ENCODE data around the gene ELOB. TPM values are rescaled to one million over a fixed set of nuclear protein-coding genes. Genes with fewer than 3 reads are reported as not detected.

The ELOB gene
- total and polyA plus RNA-seq, 10 of the 15 experiments (the other 5 are each of a cell fraction or from before 2014, with no cell fraction given): 86.9 to 823 (median 263) TPM

GRCh38 chr16:2824626-2825025 is 47.5 kb upstream of the ELOB start:
- Histone ChIP-seq H3K4me3 (no peak overlapping the region), H3K9me3 (replicated peaks; ENCODE audit: control insufficient read depth, insufficient read depth, low read length) (no peaks in the 10 kb centered on the region), H3K4me1 (ENCODE audit: control insufficient read depth, insufficient read depth, low read length) (no peaks in the 10 kb centered on the region), H3K4me2 (ENCODE audit: control insufficient read depth, insufficient read depth) (no peak overlapping the region), H3K36me3 (ENCODE audit: control insufficient read depth in 2 of 2, insufficient read depth in 2 of 2, low read length in 1 of 2) (no peaks in the 10 kb centered on the region), H2AFZ (ENCODE audit: control insufficient read depth, low read depth, low read length) (no peak overlapping the region), H3K9ac (ENCODE audit: control insufficient read depth, insufficient read depth, low read length) (no peak overlapping the region), H3K27me3 (replicated peaks in 1 of 2; ENCODE audit: control insufficient read depth in 2 of 2, insufficient read depth in 2 of 2, low read length in 1 of 2) (0 out of 4 replicates have a peak, but pooled peaks cover 0 to 1% of the 10 kb centered on the region in 2 experiments), H3K27ac (ENCODE audit: control insufficient read depth, insufficient read depth) (no peak overlapping the region), H3K79me2 (ENCODE audit: control insufficient read depth, insufficient read depth, low read length) (no peaks in the 10 kb centered on the region), H4K20me1 (ENCODE audit: control insufficient read depth, insufficient read depth) (no peaks in the 10 kb centered on the region)
- intact Hi-C loops (cut with micrococcal nuclease; ENCODE audit: unreplicated experiment): no loop called here
- FAIRE-seq: no peak
- ATAC-seq: no peak
- DNase-seq (ENCODE audit: low read depth, low spot score): no peak
- WGBS (ENCODE audit: insufficient coverage, insufficient replicate concordance, low lambda C conversion rate, missing lambda C conversion rate): 58% methylated on average over 10 of the region's 10 CpGs
- TF ChIP-seq EGR1 (IDR thresholded peaks at IDR 0.05; ENCODE audit: borderline replicate concordance in 1 of 2, low read depth in 2 of 2, low read length in 2 of 2) (no peak), BCL11A (IDR thresholded peaks at IDR 0.05; ENCODE audit: low read depth, low read length) (no peak), EP300 (IDR thresholded peaks at IDR 0.05; ENCODE audit: borderline replicate concordance in 1 of 2, control insufficient read depth in 1 of 2, low read depth in 2 of 2, low read length in 2 of 2) (no peak), ZBTB40 (IDR thresholded peaks at IDR 0.05; ENCODE audit: borderline replicate concordance) (no peak), CEBPZ (IDR thresholded peaks at IDR 0.05; ENCODE audit: low read depth, low read length) (no peak), RAD51 (IDR thresholded peaks at IDR 0.05) (no peak), RCOR1 (conservative IDR thresholded peaks at IDR 0.05; ENCODE audit: low read depth, low read length) (no peak), CREM (IDR thresholded peaks at IDR 0.05; ENCODE audit: low read depth) (no peak), NBN (IDR thresholded peaks at IDR 0.05) (no peak), E4F1 (IDR thresholded peaks at IDR 0.05; ENCODE audit: borderline replicate concordance, partially characterized antibody) (no peak), SMARCA5 (IDR thresholded peaks at IDR 0.05) (no peak), RAD21 (IDR thresholded peaks at IDR 0.05; ENCODE audit: insufficient read depth, low read depth, low read length) (no peak)
- ChIA-PET CTCF (interaction anchor here (1.2 kb wide), 1 partner anchor 14 kb away, joined by 4 read pairs; no protein-coding TSS in a partner anchor), POLR2A (no interaction called here), SMC1A (ENCODE audit: uncharacterized antibody, unreplicated experiment) (no interaction called here), RAD21 (ENCODE audit: unreplicated experiment) (no interaction called here)
- in situ Hi-C loops (cut with MboI): no loop called here
- no TSS peak for BruUV-seq (replicated peaks)
